ENCODE results near the gene POLE2.
A peak's percentile ranks its signal among the peaks of the same experiment; 100 is the strongest.
"Not testable (repeated sequence)": the region's sequence is repeated elsewhere in the genome, so short reads cannot be mapped to it uniquely, and the experiment has no call there.

Gene POLE2

GRCh38 chr14:49659526-49660455, 28.2 kb downstream of the POLE2 start:
- DNase-seq (ENCODE audit: low read depth): no peak

GRCh38 chr14:49657500-49657899, 30.5 kb downstream of the POLE2 start:
- DNase-seq (ENCODE audit: low read depth): not testable (repeated sequence)

GRCh38 chr14:49654511-49654910, 33.5 kb downstream of the POLE2 start:
- DNase-seq (ENCODE audit: low read depth): no peak

- no peak for DNase-seq (ENCODE audit: low read depth)
Measured at GRCh38 chr14:49653508-49653907, 34.5 kb downstream of the POLE2 start.

- no peak for DNase-seq (ENCODE audit: low read depth)
Measured at GRCh38 chr14:49642163-49642562, 45.9 kb downstream of the POLE2 start.

- DNase-seq (ENCODE audit: low read depth): no peak
Measured at GRCh38 chr14:49641697-49642129, 46.3 kb downstream of the POLE2 start.

- DNase-seq (ENCODE audit: low read depth): no peak
Measured at GRCh38 chr14:49640540-49641417, 47.2 kb downstream of the POLE2 start.

- no peak for DNase-seq (ENCODE audit: low read depth)
Measured at GRCh38 chr14:49637534-49638078, 50.4 kb downstream of the POLE2 start.

- no peak for DNase-seq (ENCODE audit: low read depth)
Measured at GRCh38 chr14:49636866-49637265, 51.1 kb downstream of the POLE2 start.

- peak; percentile 32 for DNase-seq (ENCODE audit: low read depth)
Measured at GRCh38 chr14:49634547-49635334, 53.3 kb downstream of the POLE2 start, which contains the start of gene DNAAF2. DNAAF2 (minus strand) TSS chr14:49635244; CDS start chr14:49635149, 95 bp downstream.

- DNase-seq (ENCODE audit: low read depth): peak; percentile 91
Measured at GRCh38 chr14:49633640-49634546, 54.1 kb downstream of the POLE2 start.

GRCh38 chr14:49623941-49624839, 63.8 kb downstream of the POLE2 start:
- no peak for DNase-seq (ENCODE audit: low read depth)

- DNase-seq (ENCODE audit: low read depth): no peak
Measured at GRCh38 chr14:49623387-49623786, 64.6 kb downstream of the POLE2 start.

GRCh38 chr14:49622022-49622607, 65.9 kb downstream of the POLE2 start:
- no peak for DNase-seq (ENCODE audit: low read depth)

- DNase-seq (ENCODE audit: low read depth): peak; percentile 49
Measured at GRCh38 chr14:49621114-49621881, 66.7 kb downstream of the POLE2 start.

GRCh38 chr14:49620182-49621113, 67.6 kb downstream of the POLE2 start, which contains the start of the genes MGAT2 and RPL36AL:
MGAT2 (plus strand) TSS chr14:49620799; CDS start chr14:49621269, 470 bp downstream.
RPL36AL (minus strand) TSS chr14:49620626; CDS start chr14:49619104, 1,522 bp downstream.
- DNase-seq (ENCODE audit: low read depth): peak; percentile 90

- DNase-seq (ENCODE audit: low read depth): no peak
Measured at GRCh38 chr14:49619730-49620129, 68.3 kb downstream of the POLE2 start.

Data from stimulated activated CD8-positive, alpha-beta memory T cell treated with anti-CD3 and anti-CD28 coated beads, Interleukin-4, amount 100 ng/mL, for 24 hours (primary cell).